GM19239 (cell line): ENCODE measurements around the gene TCN2.
"Not testable (repeated sequence)": the region's sequence is repeated elsewhere in the genome, so short reads cannot be mapped to it uniquely, and the experiment has no call there.

Source experiments
- DNase-seq: peaks from one replicate; pipeline ENCODE4 v3.0.0; 2011; ENCODE audit warnings: low spot score; ENCODE audit not compliant: insufficient read length
- FAIRE-seq: peaks from 2 replicates; lab custom pipeline; 2011; peaks lifted over from hg19 to GRCh38; lab: Jason Lieb, UNC

Gene TCN2

GRCh38 chr22:30674482-30674881 lies 67.5 kb downstream of the TCN2 start:
- FAIRE-seq = no peak
- no peak for DNase-seq

GRCh38 chr22:30675436-30675835 lies 68.5 kb downstream of the TCN2 start:
- DNase-seq = no peak
- FAIRE-seq = no peak

- DNase-seq, FAIRE-seq: not testable (repeated sequence)
These were observed 69.6 kb downstream of the TCN2 start for GRCh38 chr22:30676565-30676964.
